VCaP (cell line): ENCODE measurements around the gene AJUBA.

Source experiments
- H3K27ac ChIP-seq: fragments of 450-650 bp; 2 replicates; pipeline ENCODE4 v1.5.1; 2017
- TF ChIP-seq, protein P1 (sequence below): fragments of 450-650 bp; conservative IDR thresholded peaks from 2 replicates; pipeline ENCODE4 v1.5.1; 2017; ENCODE audit warnings: mild to moderate bottlenecking, moderate library complexity

Gene AJUBA

DNA sequence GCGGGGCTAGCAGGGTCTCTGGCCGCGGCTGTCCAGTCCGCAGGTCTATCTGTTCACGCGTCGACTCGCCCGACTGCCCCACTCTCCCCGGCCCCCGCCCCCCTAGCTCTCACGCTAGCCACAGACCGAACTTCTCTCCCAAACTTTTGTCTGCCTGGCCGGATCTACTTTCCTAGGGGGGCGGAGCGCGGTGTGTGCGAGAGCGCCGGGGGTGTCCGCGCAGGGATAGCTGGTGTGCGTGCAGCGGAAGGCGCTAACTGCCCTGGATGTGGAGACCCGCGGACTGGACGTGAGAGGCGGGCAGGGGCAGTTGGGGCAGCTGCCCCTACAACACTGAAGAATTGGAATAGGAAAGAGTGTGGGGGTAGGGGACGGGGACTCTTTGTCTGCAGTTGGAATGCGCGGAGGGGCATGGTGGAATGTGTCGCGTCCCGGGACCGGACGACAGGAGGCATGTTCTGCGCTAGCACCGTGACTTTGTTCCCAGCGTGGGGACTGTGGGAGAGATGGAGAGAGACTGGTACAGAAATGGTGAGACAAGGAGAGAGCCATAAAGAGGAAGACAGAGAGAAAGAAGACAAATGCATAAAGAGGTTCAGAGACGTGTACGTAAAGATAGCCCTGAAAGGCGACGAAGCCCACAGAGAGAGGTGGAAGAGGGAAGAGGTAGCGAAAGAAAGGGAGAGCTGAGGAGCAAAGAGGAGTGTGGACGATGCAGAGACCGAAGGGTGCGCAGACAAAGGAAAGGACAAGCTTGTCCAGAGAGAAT is at the start of gene AJUBA:
TSS of gene AJUBA (minus strand) at position 75 of the 769 bp plus-strand sequence. CDS start 285 bp downstream, outside the sequence.
- TF ChIP-seq, protein P1, sequence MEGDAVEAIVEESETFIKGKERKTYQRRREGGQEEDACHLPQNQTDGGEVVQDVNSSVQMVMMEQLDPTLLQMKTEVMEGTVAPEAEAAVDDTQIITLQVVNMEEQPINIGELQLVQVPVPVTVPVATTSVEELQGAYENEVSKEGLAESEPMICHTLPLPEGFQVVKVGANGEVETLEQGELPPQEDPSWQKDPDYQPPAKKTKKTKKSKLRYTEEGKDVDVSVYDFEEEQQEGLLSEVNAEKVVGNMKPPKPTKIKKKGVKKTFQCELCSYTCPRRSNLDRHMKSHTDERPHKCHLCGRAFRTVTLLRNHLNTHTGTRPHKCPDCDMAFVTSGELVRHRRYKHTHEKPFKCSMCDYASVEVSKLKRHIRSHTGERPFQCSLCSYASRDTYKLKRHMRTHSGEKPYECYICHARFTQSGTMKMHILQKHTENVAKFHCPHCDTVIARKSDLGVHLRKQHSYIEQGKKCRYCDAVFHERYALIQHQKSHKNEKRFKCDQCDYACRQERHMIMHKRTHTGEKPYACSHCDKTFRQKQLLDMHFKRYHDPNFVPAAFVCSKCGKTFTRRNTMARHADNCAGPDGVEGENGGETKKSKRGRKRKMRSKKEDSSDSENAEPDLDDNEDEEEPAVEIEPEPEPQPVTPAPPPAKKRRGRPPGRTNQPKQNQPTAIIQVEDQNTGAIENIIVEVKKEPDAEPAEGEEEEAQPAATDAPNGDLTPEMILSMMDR, result no peak
- H3K27ac ChIP-seq, result peak within 1 kb of the TSS; percentile 60

DNA sequence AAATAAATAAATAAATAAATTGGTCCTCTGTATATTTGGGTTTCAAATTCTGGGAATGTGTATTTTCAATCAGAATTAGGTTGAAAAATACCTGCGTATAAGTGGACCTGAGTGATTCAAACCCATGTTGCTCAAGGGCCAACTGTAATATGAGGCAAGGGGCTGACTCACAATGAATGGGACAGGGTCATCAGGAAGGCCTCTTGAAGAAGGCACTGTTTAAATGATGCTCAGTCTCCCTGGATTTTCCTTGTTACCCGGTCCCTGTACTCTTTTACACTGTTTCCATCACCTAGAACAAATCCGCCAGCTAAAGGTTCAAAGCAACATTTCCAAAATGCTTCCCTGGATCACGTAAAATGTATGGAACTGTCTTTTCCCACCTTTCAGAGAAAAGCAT is 48.6 kb upstream of the AJUBA start:
- TF ChIP-seq, protein P1, result no peak
- H3K27ac ChIP-seq, result no peak overlapping the region

DNA sequence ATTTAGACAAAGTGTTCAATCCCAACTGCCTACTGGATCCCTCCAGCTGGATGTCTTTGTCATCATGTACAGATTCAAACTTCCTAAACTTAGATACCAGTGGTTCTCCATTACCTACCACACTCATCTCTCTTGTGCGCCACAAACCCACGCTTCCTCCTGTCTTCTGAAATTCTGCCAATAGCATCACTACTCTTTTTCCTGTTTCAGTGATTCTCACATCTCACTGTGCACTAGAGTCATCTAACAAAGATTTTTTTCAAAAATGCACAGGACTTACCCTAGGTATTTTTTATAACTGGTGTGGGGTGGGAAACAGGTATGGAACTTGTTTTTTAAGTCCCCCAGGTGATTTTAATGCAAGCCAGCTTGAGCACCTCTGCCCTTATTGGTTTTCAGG is 46.4 kb upstream of the AJUBA start:
- TF ChIP-seq, protein P1, result no peak
- no peak overlapping the region for H3K27ac ChIP-seq

DNA sequence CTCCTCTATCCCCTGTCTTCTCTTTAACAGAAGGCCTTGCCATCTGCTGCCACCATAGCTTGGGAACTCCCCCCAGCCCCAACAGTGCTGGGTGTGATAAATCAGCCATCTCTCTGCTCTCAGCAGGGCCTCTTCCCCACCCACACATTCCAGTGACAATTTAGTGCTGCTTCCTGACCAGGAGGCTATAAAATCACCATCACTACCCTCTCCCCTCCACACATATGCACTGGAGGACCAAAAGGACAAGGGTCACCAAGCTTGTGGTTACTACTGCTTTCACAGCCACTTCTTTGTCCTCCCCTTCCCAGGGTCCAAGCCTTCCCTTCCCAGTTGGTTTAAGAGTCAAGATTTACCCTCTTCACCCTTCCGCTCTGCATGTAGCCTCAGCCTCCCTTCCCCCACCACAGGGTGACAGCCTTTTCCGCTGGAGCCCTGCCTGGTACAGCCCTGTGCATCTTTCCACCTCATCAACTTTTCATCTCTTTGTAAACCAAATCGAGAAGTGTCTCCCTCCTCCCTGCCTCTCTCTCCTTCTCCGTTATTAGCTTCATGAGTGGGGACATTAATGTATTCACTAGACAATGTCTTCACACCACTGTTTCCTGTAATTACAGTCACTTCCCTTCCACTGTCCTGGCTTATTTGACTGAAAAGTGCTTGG is 42.9 kb upstream of the AJUBA start:
- no peak overlapping the region for H3K27ac ChIP-seq
- TF ChIP-seq, protein P1, result no peak

DNA sequence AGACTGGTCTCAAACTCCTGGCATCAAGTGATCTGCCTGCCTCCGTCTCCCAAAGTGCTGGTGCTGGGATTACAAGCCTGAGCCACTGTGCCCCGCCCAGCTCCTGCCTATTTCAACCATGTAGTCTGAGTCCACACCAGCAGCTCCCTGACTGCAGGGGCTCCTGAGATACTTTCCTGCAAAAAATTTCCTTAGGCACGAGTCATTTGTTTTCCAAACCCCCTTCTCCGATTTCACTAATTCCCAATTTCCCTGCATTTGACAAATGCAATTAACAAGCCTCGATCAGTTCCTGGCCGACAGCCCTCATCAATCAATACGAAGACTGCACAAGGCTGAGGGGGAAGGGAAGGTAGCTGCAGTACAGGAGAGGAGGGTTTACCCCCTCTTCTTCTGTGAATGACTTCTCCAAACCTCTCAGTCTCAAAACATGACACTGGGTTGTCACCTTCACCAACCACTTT is 42.3 kb upstream of the AJUBA start:
- TF ChIP-seq, protein P1, result no peak
- no peak overlapping the region for H3K27ac ChIP-seq

DNA sequence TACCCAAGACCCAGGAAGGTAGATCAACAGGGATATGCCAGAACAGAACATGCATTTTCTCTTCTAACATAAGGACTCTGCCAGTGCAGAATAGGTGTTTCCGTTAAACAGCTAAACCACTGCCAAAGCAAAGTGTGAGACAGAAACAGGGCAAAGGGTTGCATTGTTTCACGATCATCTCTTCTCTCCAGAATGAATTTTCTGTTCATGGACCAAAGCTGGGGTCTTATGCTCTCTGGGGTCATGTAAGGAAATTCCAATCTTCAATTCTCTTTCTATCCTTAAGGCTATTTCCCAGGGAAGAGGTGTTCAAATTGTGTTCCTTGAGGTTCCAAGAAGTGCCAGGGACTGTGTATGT is 41.4 kb upstream of the AJUBA start:
- H3K27ac ChIP-seq, result no peak overlapping the region
- TF ChIP-seq, protein P1, result no peak

DNA sequence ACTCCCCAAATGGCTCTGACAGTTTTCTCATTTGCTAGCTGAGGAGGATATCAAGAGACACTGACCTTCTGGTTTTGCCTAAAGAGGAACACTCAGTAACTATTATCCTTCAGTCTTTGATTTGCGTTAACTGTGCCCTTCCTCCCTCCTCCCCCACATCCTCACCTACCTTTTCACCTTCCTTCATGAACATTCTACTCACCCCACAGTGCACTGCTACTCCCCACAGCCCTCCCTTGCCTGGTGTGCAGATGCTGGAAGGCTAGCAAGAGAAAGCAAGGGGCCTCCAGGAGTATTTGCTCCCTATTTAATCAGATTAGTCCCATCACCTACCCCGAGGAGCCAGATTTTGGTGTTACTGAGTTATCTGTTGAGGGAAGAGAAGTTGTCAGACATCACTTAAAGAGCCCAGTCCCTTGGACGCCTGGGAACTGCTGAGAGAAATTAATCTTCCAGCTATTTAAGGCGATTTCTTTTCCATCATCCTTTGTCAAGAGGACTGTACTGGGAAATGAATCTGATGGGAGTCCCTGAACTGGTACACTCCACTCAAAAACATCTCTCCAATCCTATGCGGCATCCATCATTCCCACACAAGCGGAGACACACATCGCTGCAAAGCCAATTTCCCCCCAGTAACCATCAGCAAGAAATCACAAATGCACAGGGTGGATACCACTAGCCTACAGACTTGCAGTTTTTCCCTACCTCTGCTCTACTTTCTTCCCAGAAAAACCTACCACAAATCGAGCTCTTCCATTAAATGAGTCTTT is 40.9 kb upstream of the AJUBA start:
- TF ChIP-seq, protein P1, result no peak
- H3K27ac ChIP-seq, result no peak overlapping the region
